ENCODE data around the gene ATXN1. TPM values are rescaled to one million over a fixed set of nuclear protein-coding genes. Genes with fewer than 3 reads are reported as not detected.
A peak's percentile ranks its signal among the peaks of the same experiment; 100 is the strongest.

Gene ATXN1
- total RNA-seq, 1 donor from 2014 or later, result 59.8 TPM

DNA sequence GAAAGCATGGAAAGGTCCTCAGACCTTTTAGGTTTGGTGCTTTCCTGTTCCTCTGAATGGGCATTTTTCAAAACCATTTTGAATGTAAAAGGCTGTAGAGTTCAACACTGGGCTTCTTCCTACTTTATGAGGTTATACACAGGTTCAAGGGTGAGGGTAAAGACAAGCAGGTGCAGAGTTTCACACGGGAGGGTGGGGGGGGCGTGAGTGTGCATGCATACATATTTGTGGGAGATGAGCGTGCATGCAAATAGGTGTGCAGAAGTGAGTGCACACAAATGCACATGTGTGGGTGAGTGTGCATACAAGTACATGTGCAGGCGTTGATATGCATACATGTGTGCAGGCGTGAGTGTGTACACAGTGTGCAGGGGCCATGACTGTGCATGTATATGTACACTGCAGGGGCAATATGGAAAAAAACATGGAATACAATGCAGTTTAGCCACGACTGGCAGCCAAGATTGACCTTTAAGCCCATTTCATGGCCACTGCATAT lies 339.7 kb downstream of the ATXN1 start:
- POLR2A ChIA-PET, result interaction anchor here (0.5 to 3.0 kb wide), 13 partner anchors 9 to 341 kb away, joined by 3 to 49 read pairs (median 6); partner anchors contain the start of gene ATXN1
- peaks cover 50% of the 10 kb centered on the region for H3K4me1 Mint-ChIP-seq
- H3K27me3 Mint-ChIP-seq, result no peaks in the 10 kb centered on the region
- no peaks in the 10 kb centered on the region for H3K9me3 Mint-ChIP-seq
- DNase-seq (no peak), ATAC-seq (ENCODE audit: low read depth) (peak; percentile 2)
- intact Hi-C loops (cut with micrococcal nuclease), result loop anchor here (1.0 to 2.0 kb wide), 4 partner anchors 50 to 291 kb away; no protein-coding TSS in a partner anchor
- peak overlapping the region; percentile 98 for H3K27ac Mint-ChIP-seq
- no peaks in the 10 kb centered on the region for H3K36me3 Mint-ChIP-seq (ENCODE audit: low read depth)
- CTCF ChIA-PET, result interaction anchor here (1.0 to 2.0 kb wide), 4 partner anchors 14 to 341 kb away, joined by 3 to 20 read pairs (median 11); partner anchors contain the start of gene ATXN1
- no peak for TF ChIP-seq CTCF (IDR thresholded peaks at IDR 0.05)
- H3K4me3 Mint-ChIP-seq, result peak overlapping the region; percentile 62

DNA sequence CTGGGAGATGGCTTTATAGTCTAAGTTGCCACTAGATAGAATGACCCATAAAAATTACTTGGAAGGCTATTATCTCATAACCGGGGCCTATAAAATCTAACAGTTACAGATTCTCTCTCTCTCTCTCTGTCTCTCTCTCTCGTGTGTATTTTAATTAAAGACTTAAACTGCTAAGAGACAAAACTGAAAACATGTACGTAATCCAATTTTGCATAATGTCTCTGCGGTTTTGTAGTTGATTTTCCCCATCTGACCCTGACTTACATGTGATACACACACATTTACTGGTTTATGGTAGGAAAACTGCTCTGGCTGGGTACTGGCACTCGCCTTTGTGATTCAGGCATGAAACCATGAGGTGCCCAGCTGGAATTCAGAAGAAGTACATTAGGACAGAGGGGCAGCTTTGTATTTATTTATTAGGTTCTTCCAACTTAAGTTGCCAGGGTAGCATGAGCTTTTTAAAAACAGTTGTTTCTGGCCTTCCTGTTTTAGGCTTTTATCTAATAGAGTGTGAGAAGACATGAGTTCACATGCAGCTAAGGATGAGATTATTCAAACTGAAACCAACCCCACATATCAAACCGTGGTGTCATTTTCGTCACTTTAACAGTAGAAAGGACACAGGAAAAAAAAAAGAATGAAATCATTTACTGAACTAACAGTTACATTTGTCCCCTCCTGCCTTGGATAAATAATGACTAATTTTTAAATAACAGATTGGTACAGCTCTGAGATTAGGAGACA lies 340.4 kb downstream of the ATXN1 start:
- ChIA-PET CTCF (interaction anchor here (1.0 to 2.0 kb wide), 7 partner anchors 10 to 342 kb away, joined by 3 to 20 read pairs (median 7); partner anchors contain the start of gene ATXN1), POLR2A (interaction anchor here (0.5 to 3.0 kb wide), 26 partner anchors 8 to 520 kb away, joined by 3 to 49 read pairs (median 5); partner anchors contain the start of gene ATXN1)
- peaks cover 47% of the 10 kb centered on the region for H3K4me1 Mint-ChIP-seq
- peak; percentile 66 for ATAC-seq (ENCODE audit: low read depth)
- H3K9me3 Mint-ChIP-seq, result no peaks in the 10 kb centered on the region
- intact Hi-C loops (cut with micrococcal nuclease), result loop anchor here (1.0 to 2.0 kb wide), 9 partner anchors 12 to 759 kb away; partner anchors contain the start of gene ATXN1
- TF ChIP-seq CTCF (IDR thresholded peaks at IDR 0.05), result no peak
- H3K27me3 Mint-ChIP-seq, result no peaks in the 10 kb centered on the region
- DNase-seq, result peak; percentile 27
- H3K36me3 Mint-ChIP-seq (ENCODE audit: low read depth), result no peaks in the 10 kb centered on the region
- H3K27ac Mint-ChIP-seq, result peak overlapping the region; percentile 98
- H3K4me3 Mint-ChIP-seq, result peak overlapping the region; percentile 62

DNA sequence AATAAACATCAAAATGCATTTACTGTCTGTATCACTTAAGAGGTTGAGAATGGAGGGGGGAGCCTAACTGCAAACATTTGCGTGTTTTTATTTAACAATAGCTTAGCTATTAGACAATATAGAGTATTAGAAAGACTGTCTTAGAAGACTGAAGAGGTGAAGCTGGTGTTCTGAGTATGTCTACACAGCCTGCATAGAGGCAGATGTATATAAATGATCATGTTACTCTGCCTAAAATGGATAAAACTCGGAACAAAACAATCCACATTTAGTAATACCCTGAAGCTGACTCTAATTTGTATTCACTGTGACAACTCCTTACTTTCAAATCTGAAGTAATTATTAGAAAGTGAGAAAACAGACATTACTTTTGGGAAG lies 340.9 kb downstream of the ATXN1 start:
- Mint-ChIP-seq H3K4me3 (peak overlapping the region; percentile 62), H3K4me1 (peaks cover 47% of the 10 kb centered on the region), H3K36me3 (ENCODE audit: low read depth) (no peaks in the 10 kb centered on the region), H3K27me3 (no peaks in the 10 kb centered on the region), H3K27ac (peak overlapping the region; percentile 98), H3K9me3 (no peaks in the 10 kb centered on the region)
- ChIA-PET CTCF (interaction anchor here (1.0 to 2.0 kb wide), 7 partner anchors 10 to 342 kb away, joined by 3 to 20 read pairs (median 7); partner anchors contain the start of gene ATXN1), POLR2A (interaction anchor here (0.5 to 3.0 kb wide), 20 partner anchors 9 to 519 kb away, joined by 3 to 49 read pairs (median 6); partner anchors contain the start of gene ATXN1)
- no peak for TF ChIP-seq CTCF (IDR thresholded peaks at IDR 0.05)
- ATAC-seq (ENCODE audit: low read depth), result peak; percentile 9
- intact Hi-C loops (cut with micrococcal nuclease), result loop anchor here (1.0 to 2.0 kb wide), 6 partner anchors 11 to 758 kb away; partner anchors contain the start of gene ATXN1
- DNase-seq, result no peak

DNA sequence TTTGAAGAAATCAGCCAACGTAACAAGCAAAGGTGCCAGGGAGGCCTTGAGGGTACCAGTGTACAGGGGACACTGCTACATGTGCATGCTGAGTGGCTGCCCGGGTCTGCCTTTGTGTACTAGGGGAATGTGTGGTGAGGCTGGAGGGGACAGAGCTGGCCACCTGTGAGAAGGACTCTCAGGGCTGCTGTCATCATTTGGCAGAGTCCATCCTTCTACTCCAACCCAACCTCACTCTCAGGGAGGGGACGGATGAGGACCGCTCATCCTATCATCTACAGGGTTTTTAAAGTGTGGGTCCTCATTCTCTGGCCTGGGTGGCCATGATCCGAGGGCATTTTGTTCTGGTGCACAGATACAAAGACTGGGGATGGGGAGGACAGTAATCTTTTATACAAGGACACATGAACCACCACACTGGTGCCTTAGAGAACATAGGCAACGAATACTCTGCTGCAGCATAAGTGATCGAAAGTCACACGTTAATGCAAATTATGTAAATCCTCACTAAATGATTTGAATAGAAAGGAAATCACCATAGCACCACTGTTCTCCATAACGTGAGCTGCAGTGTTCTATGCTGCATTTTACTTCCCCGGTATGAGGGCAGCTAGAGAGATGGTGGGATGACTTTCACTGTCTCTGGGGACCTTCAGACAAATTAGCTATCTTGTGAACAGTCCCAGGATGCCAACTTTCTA lies 341.5 kb downstream of the ATXN1 start:
- Mint-ChIP-seq H3K4me3 (peak overlapping the region; percentile 62), H3K27me3 (no peaks in the 10 kb centered on the region), H3K36me3 (ENCODE audit: low read depth) (no peaks in the 10 kb centered on the region), H3K9me3 (no peaks in the 10 kb centered on the region), H3K27ac (peak overlapping the region; percentile 98), H3K4me1 (peaks cover 49% of the 10 kb centered on the region)
- intact Hi-C loops (cut with micrococcal nuclease), result loop anchor here (1.0 to 2.0 kb wide), 6 partner anchors 10 to 757 kb away; partner anchors contain the start of gene ATXN1
- no peak for DNase-seq
- ChIA-PET CTCF (interaction anchor here (1.0 to 2.0 kb wide), 6 partner anchors 9 to 343 kb away, joined by 5 to 20 read pairs (median 7); partner anchors contain the start of gene ATXN1), POLR2A (interaction anchor here (0.5 to 3.0 kb wide), 19 partner anchors 9 to 519 kb away, joined by 3 to 49 read pairs (median 5); partner anchors contain the start of gene ATXN1)
- no peak for TF ChIP-seq CTCF (IDR thresholded peaks at IDR 0.05)
- ATAC-seq (ENCODE audit: low read depth), result peak; percentile 72

Measured in activated B cell treated with CpG ODN at 0.5 μM for 24 hours (primary cell).